Adipocyte (in vitro differentiated cells): ENCODE results near the gene ODF2.
"Not testable (repeated sequence)": the region's sequence is repeated elsewhere in the genome, so short reads cannot be mapped to it uniquely, and the experiment has no call there.

Source experiments
- DNase-seq: peaks from one replicate; pipeline ENCODE4 v3.0.0-alpha.2; 2015; ENCODE audit warnings: low read depth
- H3K27me3 ChIP-seq: replicated peaks from 2 replicates; pipeline ENCODE4 v1.7.0; 2013; ENCODE audit warnings: mild to moderate bottlenecking, low read length, moderate library complexity; ENCODE audit not compliant: control insufficient read depth, insufficient read depth
- H3K36me3 ChIP-seq: 2 replicates; pipeline ENCODE4 v1.7.0; 2013; ENCODE audit warnings: low read length, mild to moderate bottlenecking, moderate library complexity; ENCODE audit not compliant: control insufficient read depth, insufficient read depth, severe bottlenecking
- H3K4me1 ChIP-seq: 2 replicates; pipeline ENCODE4 v1.7.0; 2013; ENCODE audit warnings: mild to moderate bottlenecking, low read length, moderate library complexity; ENCODE audit not compliant: control insufficient read depth, insufficient read depth
- H3K4me3 ChIP-seq: 2 replicates; pipeline ENCODE4 v1.7.0; 2013; ENCODE audit warnings: mild to moderate bottlenecking, low read length, moderate library complexity
- H3K9ac ChIP-seq: 2 replicates; pipeline ENCODE4 v1.7.0; 2013; ENCODE audit warnings: mild to moderate bottlenecking, low read length, moderate library complexity
- H3K9me3 ChIP-seq: 2 replicates; pipeline ENCODE4 v1.7.0; 2013; ENCODE audit warnings: mild to moderate bottlenecking, low read length, moderate library complexity; ENCODE audit not compliant: control insufficient read depth

Gene ODF2

GRCh38 chr9:128428644-128429512 is 26.9 kb upstream of the ODF2 start:
- no peaks in the 10 kb centered on the region for H3K27me3 ChIP-seq
- no peak overlapping the region for H3K4me3 ChIP-seq
- H3K9me3 ChIP-seq = no peaks in the 10 kb centered on the region
- no peaks in the 10 kb centered on the region for H3K4me1 ChIP-seq
- H3K9ac ChIP-seq = no peak overlapping the region
- peaks cover 14% of the 10 kb centered on the region for H3K36me3 ChIP-seq
- no peak for DNase-seq

- H3K36me3 ChIP-seq = peaks cover 10% of the 10 kb centered on the region
- no peak overlapping the region for H3K9ac ChIP-seq
- DNase-seq = no peak
- no peaks in the 10 kb centered on the region for H3K4me1 ChIP-seq
- no peaks in the 10 kb centered on the region for H3K27me3 ChIP-seq
- no peaks in the 10 kb centered on the region for H3K9me3 ChIP-seq
- no peak overlapping the region for H3K4me3 ChIP-seq
These were observed 26.2 kb upstream of the ODF2 start for GRCh38 chr9:128429513-128430086.

GRCh38 chr9:128431207-128431606 is 24.6 kb upstream of the ODF2 start:
- H3K27me3 ChIP-seq = no peaks in the 10 kb centered on the region
- no peak for DNase-seq
- H3K36me3 ChIP-seq = peaks cover 7% of the 10 kb centered on the region
- no peaks in the 10 kb centered on the region for H3K4me1 ChIP-seq
- H3K9ac ChIP-seq = no peak overlapping the region
- H3K4me3 ChIP-seq = no peak overlapping the region
- no peaks in the 10 kb centered on the region for H3K9me3 ChIP-seq

- H3K4me1 ChIP-seq = no peaks in the 10 kb centered on the region
- H3K27me3 ChIP-seq = no peaks in the 10 kb centered on the region
- peaks cover 3% of the 10 kb centered on the region for H3K36me3 ChIP-seq
- H3K9me3 ChIP-seq = no peaks in the 10 kb centered on the region
- no peak overlapping the region for H3K9ac ChIP-seq
- H3K4me3 ChIP-seq = no peak overlapping the region
- no peak for DNase-seq
These were observed 21.5 kb upstream of the ODF2 start for GRCh38 chr9:128434340-128434739.

DNA sequence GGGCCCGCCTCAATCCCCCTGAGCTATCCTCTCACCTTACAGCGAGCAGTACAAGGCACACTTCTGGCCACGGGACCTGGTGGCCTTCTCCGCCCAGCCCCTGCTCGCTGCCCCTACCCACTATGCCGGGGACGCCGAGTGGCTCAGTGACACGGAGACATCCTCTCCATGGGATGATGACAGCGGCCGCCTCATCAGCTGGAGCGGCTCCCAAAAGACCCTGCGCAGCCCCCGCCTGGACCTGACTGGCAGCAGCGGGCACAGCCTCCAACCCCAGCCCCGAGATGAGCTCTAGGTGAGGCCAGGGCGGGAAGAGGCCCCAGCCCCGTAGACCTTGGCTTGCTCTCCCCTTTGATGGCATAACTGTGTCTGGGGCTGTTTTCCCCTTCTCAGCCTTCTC is 20.2 kb upstream of the ODF2 start:
- Histone ChIP-seq H3K4me1 (no peaks in the 10 kb centered on the region), H3K36me3 (peaks cover 3% of the 10 kb centered on the region), H3K9ac (no peak overlapping the region), H3K27me3 (no peaks in the 10 kb centered on the region), H3K4me3 (no peak overlapping the region), H3K9me3 (no peaks in the 10 kb centered on the region)
- no peak for DNase-seq

GRCh38 chr9:128438343-128439109 is 17.3 kb upstream of the ODF2 start:
- peaks cover 3% of the 10 kb centered on the region for H3K36me3 ChIP-seq
- no peak overlapping the region for H3K9ac ChIP-seq
- DNase-seq = peak; percentile 85
- H3K4me3 ChIP-seq = no peak overlapping the region
- H3K27me3 ChIP-seq = no peaks in the 10 kb centered on the region
- H3K9me3 ChIP-seq = no peaks in the 10 kb centered on the region
- no peaks in the 10 kb centered on the region for H3K4me1 ChIP-seq

GRCh38 chr9:128439273-128439672 is 16.5 kb upstream of the ODF2 start:
- H3K9me3 ChIP-seq = no peaks in the 10 kb centered on the region
- no peaks in the 10 kb centered on the region for H3K27me3 ChIP-seq
- peaks cover 3% of the 10 kb centered on the region for H3K36me3 ChIP-seq
- no peak for DNase-seq
- H3K4me1 ChIP-seq = no peaks in the 10 kb centered on the region
- no peak overlapping the region for H3K9ac ChIP-seq
- no peak overlapping the region for H3K4me3 ChIP-seq

- H3K4me3 ChIP-seq = no peak overlapping the region
- DNase-seq = no peak
- H3K36me3 ChIP-seq = no peaks in the 10 kb centered on the region
- no peak overlapping the region for H3K9ac ChIP-seq
- peaks cover 10% of the 10 kb centered on the region for H3K27me3 ChIP-seq
- no peaks in the 10 kb centered on the region for H3K4me1 ChIP-seq
- H3K9me3 ChIP-seq = no peaks in the 10 kb centered on the region
These were observed 13.7 kb upstream of the ODF2 start for GRCh38 chr9:128442150-128442549.

DNA sequence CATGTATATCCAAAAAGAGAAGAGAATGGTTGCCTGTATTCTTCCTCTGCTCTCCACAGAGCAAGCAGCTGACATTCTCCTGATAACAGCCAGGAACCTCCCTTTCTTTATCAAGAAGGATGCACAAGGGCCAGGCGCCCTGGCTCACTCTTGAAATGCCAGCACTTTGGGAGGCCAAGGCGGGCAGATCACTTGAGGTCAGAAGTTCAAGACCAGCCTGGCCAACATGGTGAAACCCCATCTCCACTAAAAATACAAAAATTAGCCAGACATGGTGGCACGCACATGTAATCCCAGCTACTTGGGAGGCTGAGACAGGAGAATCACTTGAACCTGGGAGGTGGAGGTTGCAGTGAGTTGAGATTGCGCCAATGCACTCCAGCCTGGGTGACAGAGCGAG is 9.3 kb upstream of the ODF2 start:
- H3K36me3 ChIP-seq, H3K27me3 ChIP-seq, H3K4me1 ChIP-seq, H3K9ac ChIP-seq, H3K4me3 ChIP-seq, H3K9me3 ChIP-seq, DNase-seq: not testable (repeated sequence)

GRCh38 chr9:128448746-128449145 is 7.1 kb upstream of the ODF2 start:
- Histone ChIP-seq H3K4me1 (no peaks in the 10 kb centered on the region), H3K4me3 (no peak overlapping the region), H3K9ac (no peak overlapping the region), H3K36me3 (no peaks in the 10 kb centered on the region), H3K9me3 (no peaks in the 10 kb centered on the region), H3K27me3 (peaks cover 10% of the 10 kb centered on the region)
- DNase-seq = no peak

GRCh38 chr9:128454991-128455390 is 815 bp upstream of the ODF2 start:
- no peaks in the 10 kb centered on the region for H3K9me3 ChIP-seq
- H3K4me3 ChIP-seq = no peak overlapping the region
- H3K36me3 ChIP-seq = peaks cover 4% of the 10 kb centered on the region
- no peak for DNase-seq
- H3K4me1 ChIP-seq = peaks cover 4% of the 10 kb centered on the region
- H3K9ac ChIP-seq = no peak overlapping the region
- no peaks in the 10 kb centered on the region for H3K27me3 ChIP-seq
